HEK293 (cell line): ENCODE data around the gene GDA.

Experiments
- CTCF ChIP-seq: fragments of 450-650 bp; formaldehyde crosslinking; IDR thresholded peaks from 2 replicates; pipeline ENCODE4 v1.5.1; 2016; ENCODE audit warnings: missing biosample characterization, missing genetic modification characterization
- ELK4 ChIP-seq: IDR thresholded peaks from 2 replicates; pipeline ENCODE4 v1.6.1; 2011; ENCODE audit warnings: mild to moderate bottlenecking, low read depth, low read length, borderline replicate concordance
- REPIN1 ChIP-seq: fragments of 450-650 bp; formaldehyde crosslinking; IDR thresholded peaks from 2 replicates; pipeline ENCODE4 v1.5.1; 2017; ENCODE audit warnings: missing biosample characterization, missing genetic modification characterization, low read depth
- ZBTB20 ChIP-seq: fragments of 450-650 bp; formaldehyde crosslinking; IDR thresholded peaks from 2 replicates; pipeline ENCODE4 v1.5.1; 2016; ENCODE audit warnings: missing biosample characterization, missing genetic modification characterization
- ZNF140 ChIP-seq: fragments of 450-650 bp; formaldehyde crosslinking; IDR thresholded peaks from 2 replicates; pipeline ENCODE4 v1.5.1; 2016; ENCODE audit warnings: missing biosample characterization, missing genetic modification characterization
- ZNF146 ChIP-seq: fragments of 450-650 bp; formaldehyde crosslinking; IDR thresholded peaks from 2 replicates; pipeline ENCODE4 v1.5.1; 2016; ENCODE audit warnings: missing biosample characterization, missing genetic modification characterization
- ZNF704 ChIP-seq: fragments of 450-650 bp; formaldehyde crosslinking; IDR thresholded peaks from 2 replicates; pipeline ENCODE4 v1.5.1; 2016; ENCODE audit warnings: missing biosample characterization, missing genetic modification characterization

- TF ChIP-seq ZNF140 (tag by site-specific recombination) (no peak), ZNF146 (tag by site-specific recombination) (no peak), CTCF (no peak), REPIN1 (tag by site-specific recombination) (no peak), ELK4 (no peak), ZNF704 (tag by site-specific recombination) (no peak), ZBTB20 (tag by site-specific recombination) (no peak)
Measured at GRCh38 chr9:72278959-72279358, 129.7 kb downstream of the GDA start.
